ENCODE measurements around the gene MCRS1.

GRCh38 chr12:49609875-49610154 is 41.9 kb upstream of the MCRS1 start:
- TF ChIP-seq CTCF (conservative IDR thresholded peaks at IDR 0.05; ENCODE audit: low read length) (peak; percentile 62), EZH2phosphoT487 (IDR thresholded peaks at IDR 0.05; ENCODE audit: borderline replicate concordance, low read depth, low read length) (no peak)

All from OCI-LY7 (cell line).